Neuronal stem cell (in vitro differentiated cells): ENCODE results near the gene PARD3.

ENCODE experiments used
- DNase-seq: peaks from one replicate; pipeline ENCODE4 v3.0.0-alpha.2; 2013; ENCODE audit warnings: low spot score
- H2AFZ ChIP-seq: one replicate; pipeline ENCODE4 v1.6.1; 2013; ENCODE audit warnings: mild to moderate bottlenecking, low read length, inconsistent platforms
- H2AK5ac ChIP-seq: 2 replicates; pipeline ENCODE4 v1.6.1; 2013; ENCODE audit warnings: low read depth, mild to moderate bottlenecking, inconsistent platforms, low read length, moderate library complexity, mixed read lengths
- H2BK120ac ChIP-seq: 2 replicates; pipeline ENCODE4 v1.6.1; 2013; ENCODE audit warnings: low read depth, mild to moderate bottlenecking, inconsistent platforms, low read length, moderate library complexity, mixed read lengths
- H2BK12ac ChIP-seq: one replicate; pipeline ENCODE4 v1.6.1; 2013; ENCODE audit warnings: low read length, inconsistent platforms
- H2BK15ac ChIP-seq: 2 replicates; pipeline ENCODE4 v1.6.1; 2013; ENCODE audit warnings: mild to moderate bottlenecking, low read length, inconsistent platforms, mixed read lengths
- H2BK5ac ChIP-seq: one replicate; pipeline ENCODE4 v1.6.1; 2013; ENCODE audit warnings: inconsistent platforms, mild to moderate bottlenecking, low read length, moderate library complexity
- H3K14ac ChIP-seq: one replicate; pipeline ENCODE4 v1.6.1; 2013; ENCODE audit warnings: low read length, inconsistent platforms
- H3K18ac ChIP-seq: 2 replicates; pipeline ENCODE4 v1.6.1; 2013; ENCODE audit warnings: low read length, inconsistent platforms
- H3K23ac ChIP-seq: 2 replicates; pipeline ENCODE4 v1.6.1; 2013; ENCODE audit warnings: low read depth, mild to moderate bottlenecking, mixed read lengths, low read length, inconsistent platforms; ENCODE audit not compliant: poor library complexity
- H3K27ac ChIP-seq: replicated peaks from 3 replicates; pipeline ENCODE4 v1.5.1; 2013; ENCODE audit warnings: low read length, inconsistent platforms
- H3K27me3 ChIP-seq, 3 experiments: 2 replicates each; pipeline ENCODE4 v1.6.1; 2013; ENCODE audit warnings: low read length in 3 of 3, mild to moderate bottlenecking in 2 of 3, inconsistent platforms in 1 of 3, low read depth in 1 of 3, mixed read lengths in 1 of 3, moderate library complexity in 1 of 3; ENCODE audit not compliant: control insufficient read depth in 3 of 3, insufficient read depth in 3 of 3
- H3K36me3 ChIP-seq, 2 donors: replicated peaks in 1 of 2; 2 replicates each; pipeline ENCODE4 v1.6.1; 2013; ENCODE audit warnings: low read length in 2 of 2; ENCODE audit not compliant: control insufficient read depth in 2 of 2, insufficient read depth in 2 of 2
- H3K4ac ChIP-seq: 2 replicates; pipeline ENCODE4 v1.6.1; 2013; ENCODE audit warnings: inconsistent platforms, mild to moderate bottlenecking, low read length, moderate library complexity
- H3K4me1 ChIP-seq, 2 donors: 1 replicate in 1 of 2; 2 replicates in 1 of 2; pipeline ENCODE4 v1.6.1; 2013; ENCODE audit warnings: low read length in 2 of 2, low read depth in 1 of 2; ENCODE audit not compliant: control insufficient read depth in 2 of 2, insufficient read depth in 1 of 2
- H3K4me2 ChIP-seq: one replicate; pipeline ENCODE4 v1.6.1; 2013; ENCODE audit warnings: mild to moderate bottlenecking, low read length, inconsistent platforms; ENCODE audit not compliant: insufficient read depth, poor library complexity, severe bottlenecking
- H3K4me3 ChIP-seq, 2 donors: 2 replicates each; pipeline ENCODE4 v1.5.1; 2013; ENCODE audit warnings: low read length in 2 of 2, mild to moderate bottlenecking in 2 of 2, inconsistent platforms in 1 of 2, moderate library complexity in 1 of 2
- H3K79me1 ChIP-seq: one replicate; pipeline ENCODE4 v1.6.1; 2013; ENCODE audit warnings: low read depth, mild to moderate bottlenecking, inconsistent platforms, low read length, moderate library complexity
- H3K9ac ChIP-seq: one replicate; pipeline ENCODE4 v1.6.1; 2013; ENCODE audit warnings: mild to moderate bottlenecking, low read depth, low read length, inconsistent platforms; ENCODE audit not compliant: poor library complexity
- H3K9me3 ChIP-seq, 2 donors: replicated peaks in 1 of 2; 2 replicates each; pipeline versions ENCODE3 to v1.6.1; 2013; ENCODE audit warnings: low read length in 2 of 2, mild to moderate bottlenecking in 2 of 2, inconsistent platforms in 1 of 2, low read depth in 1 of 2, mixed read lengths in 1 of 2, moderate library complexity in 1 of 2; ENCODE audit not compliant: control insufficient read depth in 2 of 2, insufficient read depth in 1 of 2
- H4K8ac ChIP-seq: one replicate; pipeline ENCODE4 v1.6.1; 2013; ENCODE audit warnings: low read depth, mild to moderate bottlenecking, inconsistent platforms, low read length, moderate library complexity
- H4K91ac ChIP-seq: one replicate; pipeline ENCODE4 v1.6.1; 2013; ENCODE audit warnings: low read length, low read depth, mild to moderate bottlenecking, inconsistent platforms; ENCODE audit not compliant: poor library complexity
- WGBS, 2 donors: extraction: QIAGEN DNeasy Blood & Tissue Kit; methylation state at CpG; one replicate each; pipeline ENCODE4 v1.1.7; 2013; ENCODE audit warnings: missing lambda C conversion rate in 2 of 2, mixed read lengths in 1 of 2; ENCODE audit not compliant: insufficient read length in 2 of 2, insufficient replicate concordance in 1 of 2; ENCODE audit errors: extremely low coverage in 2 of 2; 5-methylcytosine and 5-hydroxymethylcytosine counted together

PARD3 gene

GRCh38 chr10:34104829-34105572, 710.1 kb downstream of the PARD3 start:
- Histone ChIP-seq H3K27ac (no peak overlapping the region), H3K4me2 (no peak overlapping the region), H3K4ac (no peak overlapping the region), H3K4me1 (peaks cover 2 to 3% of the 10 kb centered on the region in 2 donors), H2BK12ac (no peak overlapping the region), H3K4me3 (no peak overlapping the region), H3K79me1 (no peaks in the 10 kb centered on the region), H3K23ac (no peak overlapping the region), H4K91ac (no peak overlapping the region), H3K14ac (no peak overlapping the region), H4K8ac (no peak overlapping the region), H2AK5ac (no peak overlapping the region), H3K18ac (no peak overlapping the region), H3K9me3 (no peaks in the 10 kb centered on the region), H2BK120ac (no peak overlapping the region), H2AFZ (no peak overlapping the region), H3K9ac (no peak overlapping the region), H2BK5ac (no peak overlapping the region), H3K27me3 (no peaks in the 10 kb centered on the region), H3K36me3 (no peaks in the 10 kb centered on the region), H2BK15ac (no peak overlapping the region)
- DNase-seq, result no peak
- whole genome bisulfite sequencing, 2 donors, result no CpG with 5 or more reads among the region's 16 CpGs

- Histone ChIP-seq H2BK12ac (no peak overlapping the region), H2AFZ (peak overlapping the region; percentile 70), H3K4me1 (peaks cover 2 to 3% of the 10 kb centered on the region in 2 donors), H2BK120ac (no peak overlapping the region), H3K9me3 (peaks cover 0 to 16% of the 10 kb centered on the region in 2 donors), H3K27ac (no peak overlapping the region), H3K4me3 (no peak overlapping the region), H2BK5ac (no peak overlapping the region), H3K14ac (no peak overlapping the region), H2BK15ac (no peak overlapping the region), H3K79me1 (no peaks in the 10 kb centered on the region), H3K9ac (no peak overlapping the region), H2AK5ac (no peak overlapping the region), H3K27me3 (no peaks in the 10 kb centered on the region), H3K4me2 (no peak overlapping the region), H3K4ac (no peak overlapping the region), H4K91ac (no peak overlapping the region), H3K23ac (no peak overlapping the region), H3K36me3 (no peaks in the 10 kb centered on the region), H3K18ac (no peak overlapping the region), H4K8ac (no peak overlapping the region)
- no CpG with 5 or more reads among the region's 9 CpGs for WGBS, 2 donors
- no peak for DNase-seq
Observed at GRCh38 chr10:34102893-34103506, 712.1 kb downstream of the PARD3 start.

GRCh38 chr10:34102237-34102673, 712.8 kb downstream of the PARD3 start:
- Histone ChIP-seq H4K8ac (no peak overlapping the region), H2BK120ac (no peak overlapping the region), H2BK15ac (no peak overlapping the region), H3K36me3 (no peaks in the 10 kb centered on the region), H3K9me3 (peaks cover 0 to 16% of the 10 kb centered on the region in 2 donors), H2AFZ (peak overlapping the region; percentile 41), H2BK12ac (peak overlapping the region; percentile 46), H3K4me1 (peaks cover 2 to 3% of the 10 kb centered on the region in 2 donors), H3K79me1 (no peaks in the 10 kb centered on the region), H3K9ac (no peak overlapping the region), H3K23ac (no peak overlapping the region), H3K27ac (no peak overlapping the region), H4K91ac (no peak overlapping the region), H3K27me3 (no peaks in the 10 kb centered on the region), H3K4me3 (no peak overlapping the region), H2BK5ac (no peak overlapping the region), H3K14ac (no peak overlapping the region), H2AK5ac (no peak overlapping the region), H3K4me2 (no peak overlapping the region), H3K4ac (no peak overlapping the region), H3K18ac (peak overlapping the region; percentile 80)
- WGBS, 2 donors, result no CpG with 5 or more reads among the region's 15 CpGs
- DNase-seq, result no peak

GRCh38 chr10:34101001-34101400, 714.1 kb downstream of the PARD3 start:
- Histone ChIP-seq H3K27me3 (no peaks in the 10 kb centered on the region), H2AK5ac (no peak overlapping the region), H3K4ac (no peak overlapping the region), H4K91ac (no peak overlapping the region), H3K23ac (no peak overlapping the region), H3K27ac (no peak overlapping the region), H3K14ac (no peak overlapping the region), H4K8ac (no peak overlapping the region), H3K9ac (no peak overlapping the region), H2BK15ac (no peak overlapping the region), H3K9me3 (peaks cover 0 to 16% of the 10 kb centered on the region in 2 donors), H3K79me1 (no peaks in the 10 kb centered on the region), H2AFZ (no peak overlapping the region), H2BK120ac (no peak overlapping the region), H3K4me2 (no peak overlapping the region), H3K36me3 (no peaks in the 10 kb centered on the region), H3K18ac (no peak overlapping the region), H3K4me3 (peak overlapping the region in 1 of 2 donors; percentile 19), H2BK12ac (no peak overlapping the region), H3K4me1 (peaks cover 2 to 3% of the 10 kb centered on the region in 2 donors), H2BK5ac (no peak overlapping the region)
- no peak for DNase-seq
- no CpG with 5 or more reads among the region's 5 CpGs for WGBS, 2 donors
